CD4-positive, alpha-beta T cell treated with Interleukin-1 beta for 1 hour (primary cell): ENCODE measurements around the gene ZNF431.
"Not testable (repeated sequence)": the region's sequence is repeated elsewhere in the genome, so short reads cannot be mapped to it uniquely, and the experiment has no call there.

Experiments
- DNase-seq, 2 donors: peaks; one replicate each; pipeline ENCODE4 v3.0.0-alpha.2; 2020 to 2022

The ZNF431 gene

DNA sequence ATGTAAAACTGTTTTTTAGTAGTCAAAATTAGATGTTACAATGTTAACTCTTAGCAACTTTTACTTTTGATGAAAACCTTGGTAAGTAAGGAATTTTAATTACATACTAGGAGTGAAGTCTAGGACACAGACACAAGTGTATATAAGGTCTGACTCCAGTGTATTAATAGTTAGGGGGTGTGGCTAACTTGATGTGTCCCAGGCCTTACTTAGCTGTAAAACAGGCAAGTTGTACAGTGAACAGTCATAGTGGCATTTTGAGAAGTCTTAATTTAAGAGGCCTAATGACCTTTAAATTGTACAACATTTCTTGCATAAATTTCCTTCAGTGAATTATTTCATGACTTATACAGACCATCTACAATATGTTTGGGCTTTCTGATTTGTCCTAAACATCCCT, 6.8 kb downstream of the ZNF431 start:
- DNase-seq = no peak

DNA sequence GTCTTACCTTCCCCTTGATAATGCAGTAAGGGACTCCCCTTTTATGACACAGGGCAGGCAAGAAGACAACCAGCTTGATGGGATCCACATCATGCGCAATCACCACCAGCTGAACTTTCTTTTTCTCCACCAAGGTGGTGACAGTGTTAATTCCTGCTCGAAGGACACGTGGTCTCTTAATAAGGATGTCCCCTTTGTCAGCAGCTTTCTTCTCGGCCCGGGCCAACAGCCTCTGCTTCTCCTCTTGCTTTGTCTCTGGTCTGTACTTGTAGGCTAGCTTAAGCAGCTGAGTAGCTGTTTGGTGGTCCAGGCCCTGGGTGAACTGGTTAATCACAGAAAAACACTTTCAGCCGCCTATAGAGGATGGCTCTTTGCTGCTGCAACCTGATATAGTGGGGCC, 8.0 kb downstream of the ZNF431 start:
- DNase-seq = no peak

DNA sequence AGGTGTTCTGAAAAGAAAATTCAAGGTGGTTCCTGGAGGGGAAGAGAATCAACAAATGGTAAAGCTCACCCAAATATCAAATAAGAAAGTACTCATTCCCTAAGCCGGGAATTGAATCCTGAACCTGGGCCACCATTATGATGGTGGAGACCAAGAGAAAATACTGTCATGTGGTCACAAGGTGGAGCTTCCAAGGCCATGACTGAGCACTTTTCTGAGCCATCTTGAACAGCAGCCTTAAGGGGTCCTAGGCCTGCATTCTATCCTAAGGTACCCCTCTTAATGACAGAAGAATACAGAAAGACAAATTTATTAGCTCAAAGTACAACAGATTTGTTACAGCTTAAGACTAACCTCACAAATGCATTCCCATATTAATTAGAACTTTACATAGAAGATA, 9.6 kb downstream of the ZNF431 start:
- no peak for DNase-seq

DNA sequence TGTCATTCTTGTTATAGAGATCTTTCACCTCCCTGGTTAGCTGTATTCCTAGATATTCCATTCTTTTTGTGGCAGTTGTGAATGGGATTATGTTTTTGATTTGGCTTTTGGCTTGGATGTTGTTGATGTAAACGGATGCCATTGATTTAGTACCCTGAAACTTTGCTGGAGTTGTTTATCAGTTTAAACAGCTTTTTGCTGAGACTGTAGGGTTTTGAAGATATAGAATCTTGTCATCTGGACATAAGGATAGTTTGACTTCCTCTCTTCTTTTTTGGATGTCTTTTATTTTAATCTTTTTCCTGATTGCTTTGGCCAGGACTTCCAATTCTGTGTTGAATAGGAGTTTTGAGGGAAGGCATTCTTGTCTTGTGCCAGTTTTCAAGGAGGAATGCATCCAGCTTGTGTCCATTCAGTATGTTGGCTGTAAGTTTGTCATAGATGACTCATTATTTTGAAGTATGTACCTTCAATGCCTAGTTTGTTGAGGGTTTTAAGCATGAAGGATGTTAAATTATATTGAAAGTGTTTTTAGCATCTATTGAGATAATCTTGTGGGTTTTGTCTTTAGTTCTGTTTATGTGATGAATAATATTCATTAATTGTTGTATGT, 16.8 kb downstream of the ZNF431 start:
- no peak for DNase-seq

DNA sequence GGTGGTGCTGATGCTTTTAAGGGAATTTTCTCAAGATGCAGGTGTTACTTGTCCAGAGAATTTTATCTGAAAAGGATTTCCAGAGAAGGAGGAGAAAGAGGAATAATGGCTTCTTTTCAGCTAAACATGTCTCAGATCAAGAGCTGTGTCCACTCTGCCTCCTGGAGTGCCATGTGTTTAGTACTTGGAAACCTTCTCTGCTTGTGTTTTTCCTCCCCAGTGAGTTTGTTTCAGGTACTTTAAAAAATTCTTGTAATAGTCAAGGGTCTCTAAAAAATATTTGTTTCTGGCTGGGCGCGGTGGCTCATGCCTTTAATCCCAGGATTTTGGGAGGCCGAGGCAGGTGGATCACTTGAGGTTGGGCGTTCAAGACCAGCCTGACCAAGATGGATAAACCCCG, 22.7 kb downstream of the ZNF431 start:
- no peak for DNase-seq

DNA sequence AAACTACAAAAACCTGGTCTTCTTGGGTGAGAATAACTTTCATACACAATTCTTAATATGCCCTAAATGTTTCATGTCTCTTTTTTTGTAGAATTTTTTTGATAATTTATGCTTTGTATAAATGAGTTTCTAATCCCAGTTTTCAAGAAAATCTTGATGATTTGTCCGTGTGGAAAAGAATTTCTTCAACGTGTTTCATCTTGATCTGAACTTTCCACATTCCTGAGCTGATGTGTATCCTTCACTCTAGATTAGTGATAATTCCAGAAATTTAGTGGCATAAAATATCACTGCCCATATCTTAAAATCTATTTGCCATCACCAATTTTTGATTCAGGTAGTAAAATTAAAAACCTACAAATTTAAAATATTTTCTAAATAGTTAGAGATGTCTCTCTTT, 24.6 kb downstream of the ZNF431 start:
- no peak for DNase-seq

DNA sequence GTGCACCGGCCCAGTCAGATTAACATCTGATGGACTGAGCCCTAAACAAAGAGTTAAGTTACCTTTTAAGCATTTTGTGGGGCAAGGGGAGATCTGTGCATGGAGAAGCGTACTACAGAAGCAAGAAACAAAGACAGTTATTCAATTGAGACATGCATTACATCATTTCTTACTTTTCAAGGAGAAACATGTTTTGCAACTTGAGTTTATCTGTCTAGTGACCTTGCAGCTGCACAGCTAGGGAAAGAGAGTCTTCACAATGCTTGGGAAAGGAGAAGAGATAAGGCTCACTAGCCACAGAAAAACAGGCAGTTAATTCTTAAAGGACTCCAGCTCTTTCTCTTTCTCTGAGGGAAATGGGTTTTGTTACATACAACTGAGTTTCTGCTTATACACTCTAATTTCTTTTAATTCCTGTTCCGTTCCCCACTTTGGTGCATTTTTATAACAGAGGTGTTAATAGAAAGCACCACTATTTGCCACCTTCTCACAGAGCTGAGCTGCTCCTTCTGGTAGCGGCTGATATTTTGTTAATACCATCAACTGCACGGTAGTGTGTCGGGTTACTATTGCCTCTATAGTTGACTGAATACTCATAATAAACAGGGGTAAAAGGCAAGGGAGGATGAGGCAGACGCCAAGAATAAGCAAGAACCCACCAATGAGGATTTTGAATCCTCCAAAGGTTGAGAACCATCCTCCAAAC, 55.9 kb downstream of the ZNF431 start:
- DNase-seq = no peak

DNA sequence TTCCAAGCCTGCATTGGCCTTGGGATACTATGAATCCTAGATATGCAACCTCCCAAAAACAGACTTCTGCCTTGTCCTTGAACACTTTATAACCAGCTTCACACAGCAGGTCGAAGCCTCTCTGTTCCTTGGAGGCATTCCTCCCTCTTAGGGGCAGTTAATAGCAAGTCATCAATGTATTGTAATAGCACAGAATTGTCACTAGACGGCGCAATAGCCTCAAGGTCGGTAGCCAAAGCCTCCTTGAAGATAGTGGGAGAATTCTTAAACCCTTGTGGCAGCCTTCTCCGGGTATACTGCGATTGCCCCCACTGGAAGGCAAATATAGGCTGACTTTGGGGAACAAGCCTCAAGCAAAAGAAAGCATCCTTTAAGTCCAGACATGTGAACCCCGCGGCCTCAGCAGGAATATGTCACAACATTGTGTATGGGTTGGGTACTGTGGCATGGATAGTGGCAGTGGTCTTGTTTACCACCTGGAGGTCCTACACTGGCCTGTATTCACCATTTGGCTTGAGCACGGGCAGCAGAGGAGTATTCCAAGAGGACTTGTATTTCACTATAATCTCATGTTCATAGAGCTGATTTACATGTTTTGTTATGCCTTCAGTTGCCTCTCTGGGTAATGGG, 61.1 kb downstream of the ZNF431 start:
- peak in 1 of 2 donors; percentile 54 for DNase-seq

DNA sequence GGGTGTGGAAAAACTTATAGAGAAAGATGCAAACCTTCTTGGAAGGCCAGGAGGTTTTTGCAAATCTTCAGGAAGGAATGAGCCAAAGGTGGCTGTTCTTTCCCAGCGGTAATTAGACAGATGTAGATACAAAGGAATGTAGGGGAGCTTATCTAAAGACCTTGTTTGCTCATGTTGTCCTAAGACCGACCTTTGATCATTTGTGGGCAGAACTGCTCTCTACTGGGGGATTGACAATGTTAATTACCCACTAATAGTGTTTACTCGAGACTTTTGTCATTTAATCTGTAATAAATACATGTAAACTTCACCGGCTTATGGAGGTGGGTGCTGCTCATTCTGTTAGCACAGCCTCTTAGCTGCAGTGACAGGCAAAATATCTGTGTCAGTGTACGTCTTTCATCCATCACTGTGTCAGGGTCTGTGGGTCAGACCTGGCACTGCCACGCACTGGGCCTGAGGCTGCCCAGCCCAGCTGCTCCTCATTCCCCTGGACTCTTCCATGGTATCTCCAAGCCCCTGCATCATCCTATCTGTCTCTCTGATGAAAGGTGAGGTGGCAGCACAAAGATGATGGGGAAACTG, 68.3 kb downstream of the ZNF431 start:
- no peak for DNase-seq

DNA sequence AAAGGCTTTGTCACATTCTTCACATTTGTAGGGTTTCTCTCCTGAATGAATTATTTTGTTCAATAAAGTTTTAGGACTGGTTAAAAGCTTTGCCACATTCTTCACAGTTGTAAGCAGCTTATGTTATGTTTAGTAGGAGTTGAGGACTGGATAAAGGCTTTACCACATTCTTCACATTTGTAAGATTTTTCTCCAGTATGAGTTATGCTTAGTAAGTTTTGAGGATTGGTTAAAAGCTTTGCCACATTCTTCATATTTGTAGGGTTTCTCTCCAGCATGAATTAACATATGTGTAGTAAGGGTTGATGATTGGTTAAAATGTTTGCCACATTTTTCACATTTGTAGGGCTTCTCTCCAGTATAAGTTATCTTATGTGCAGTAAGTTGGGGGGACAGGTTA, 79.9 kb downstream of the ZNF431 start:
- no peak for DNase-seq

DNA sequence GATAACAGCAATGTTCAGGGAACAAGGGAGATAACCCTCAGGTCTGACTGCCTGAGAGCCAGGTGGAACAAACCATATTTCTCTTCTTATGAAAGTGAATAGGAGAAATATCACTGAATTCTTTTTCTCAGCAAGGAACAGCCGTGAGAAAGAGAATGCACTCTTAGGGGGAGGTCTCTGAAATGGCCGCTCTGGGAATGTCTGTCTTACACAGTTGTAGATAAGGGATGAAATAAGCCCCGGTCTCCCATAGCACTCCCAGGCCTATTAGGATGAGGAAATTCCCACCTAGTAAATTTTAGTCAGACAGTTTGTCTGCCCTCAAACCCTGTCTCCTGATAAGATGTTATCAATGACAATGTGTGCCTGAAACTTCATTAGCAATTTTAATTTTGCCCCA, 88.1 kb downstream of the ZNF431 start:
- not testable (repeated sequence) for DNase-seq

DNA sequence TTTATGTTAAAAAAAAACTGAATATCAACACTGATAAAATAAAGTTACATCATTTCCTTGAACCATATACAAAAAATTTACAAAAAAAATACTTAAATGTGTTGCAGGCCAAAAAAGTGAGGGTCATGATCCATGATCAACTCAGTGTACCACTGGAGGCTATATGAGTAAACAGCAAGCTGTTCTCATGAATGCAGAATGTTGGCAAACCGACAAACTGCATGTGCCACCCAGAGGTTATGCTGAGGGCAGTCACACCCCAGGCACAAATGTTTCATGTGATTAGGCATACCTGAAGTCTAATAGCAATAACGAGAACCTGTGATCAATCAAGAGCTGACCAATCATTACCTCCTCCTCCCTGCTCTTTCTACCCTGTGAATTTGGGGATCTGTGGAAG, 91.9 kb downstream of the ZNF431 start:
- DNase-seq = no peak

DNA sequence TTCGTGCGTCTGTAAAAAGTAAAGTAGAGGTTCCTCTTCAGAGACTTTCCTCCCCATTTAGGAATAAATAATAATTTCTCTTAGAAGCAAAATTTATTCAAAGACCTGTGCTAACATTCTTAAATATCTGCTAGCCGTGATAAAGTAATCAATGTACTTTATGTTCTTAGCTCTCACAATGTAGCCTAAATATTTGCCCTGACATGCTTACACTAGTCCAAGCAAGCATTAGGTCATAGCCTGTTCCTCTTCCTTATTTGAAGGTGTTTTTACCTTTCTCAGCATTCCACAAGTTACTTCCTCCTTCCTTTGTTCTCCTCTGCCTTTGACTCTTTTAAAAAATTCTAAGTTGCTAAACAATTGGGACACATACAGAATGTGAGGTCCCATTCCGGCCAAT, 94.9 kb downstream of the ZNF431 start:
- DNase-seq = not testable (repeated sequence)

DNA sequence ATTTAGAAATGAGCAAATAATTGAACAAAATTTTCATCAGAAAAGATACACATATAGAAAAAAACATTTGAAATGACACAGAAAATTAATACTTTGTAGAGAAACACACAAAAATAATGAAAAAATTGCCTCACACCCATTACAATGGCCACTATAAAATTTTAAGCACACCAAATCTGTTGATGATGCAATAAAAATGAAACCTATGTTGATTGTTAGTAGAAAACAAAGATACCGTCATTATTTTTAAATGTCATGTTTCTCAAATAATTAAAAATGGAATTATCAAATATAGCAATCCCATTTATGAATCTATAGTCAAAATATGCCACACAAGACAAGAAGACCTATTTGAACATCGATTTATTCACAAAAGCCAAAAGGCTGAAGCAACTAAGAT, 96.8 kb downstream of the ZNF431 start:
- DNase-seq = no peak
